ENCODE data around the gene ADGRV1.

- TF ChIP-seq, protein P1, sequence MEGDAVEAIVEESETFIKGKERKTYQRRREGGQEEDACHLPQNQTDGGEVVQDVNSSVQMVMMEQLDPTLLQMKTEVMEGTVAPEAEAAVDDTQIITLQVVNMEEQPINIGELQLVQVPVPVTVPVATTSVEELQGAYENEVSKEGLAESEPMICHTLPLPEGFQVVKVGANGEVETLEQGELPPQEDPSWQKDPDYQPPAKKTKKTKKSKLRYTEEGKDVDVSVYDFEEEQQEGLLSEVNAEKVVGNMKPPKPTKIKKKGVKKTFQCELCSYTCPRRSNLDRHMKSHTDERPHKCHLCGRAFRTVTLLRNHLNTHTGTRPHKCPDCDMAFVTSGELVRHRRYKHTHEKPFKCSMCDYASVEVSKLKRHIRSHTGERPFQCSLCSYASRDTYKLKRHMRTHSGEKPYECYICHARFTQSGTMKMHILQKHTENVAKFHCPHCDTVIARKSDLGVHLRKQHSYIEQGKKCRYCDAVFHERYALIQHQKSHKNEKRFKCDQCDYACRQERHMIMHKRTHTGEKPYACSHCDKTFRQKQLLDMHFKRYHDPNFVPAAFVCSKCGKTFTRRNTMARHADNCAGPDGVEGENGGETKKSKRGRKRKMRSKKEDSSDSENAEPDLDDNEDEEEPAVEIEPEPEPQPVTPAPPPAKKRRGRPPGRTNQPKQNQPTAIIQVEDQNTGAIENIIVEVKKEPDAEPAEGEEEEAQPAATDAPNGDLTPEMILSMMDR (conservative IDR thresholded peaks at IDR 0.05; ENCODE audit: low read length), result no peak
- TF ChIP-seq EZH2phosphoT487 (IDR thresholded peaks at IDR 0.05; ENCODE audit: borderline replicate concordance, low read depth, low read length), result no peak
Measured at GRCh38 chr5:91095786-91096385, 537.3 kb downstream of the ADGRV1 start.
